Prostate gland (tissue), 2 donors: ENCODE results near the gene ANO2.

ENCODE experiments used
- CTCF ChIP-seq, 4 experiments: fragments of 200-600 bp in 2 of 4; fragments of 450-650 bp in 2 of 4; sonication (generic) in 2 of 4; IDR thresholded peaks; 1 replicate in 3 of 4; 2 replicates in 1 of 4; pipeline ENCODE4 v1.5.1; 2016 to 2019; ENCODE audit warnings: antibody characterized with exemption in 4 of 4, mild to moderate bottlenecking in 2 of 4, moderate library complexity in 2 of 4
- POLR2A ChIP-seq: fragments of 450-650 bp; IDR thresholded peaks from one replicate; pipeline ENCODE4 v1.6.1; 2016; ENCODE audit warnings: antibody characterized with exemption, mild to moderate bottlenecking
- POLR2AphosphoS5 ChIP-seq: sonication (generic); formaldehyde crosslinking; IDR thresholded peaks from one replicate; pipeline ENCODE4 v1.6.1; 2017; ENCODE audit warnings: antibody characterized with exemption

GRCh38 chr12:5969974-5970690, 25.1 kb upstream of the ANO2 start:
- TF ChIP-seq CTCF (IDR thresholded peaks at IDR 0.05) (no peak), POLR2A (no peak), POLR2AphosphoS5 (no peak)
